ENCODE results near the gene MTHFD1.

MTHFD1 gene

GRCh38 chr14:64405295-64405694 lies 17.1 kb downstream of the MTHFD1 start:
- Histone ChIP-seq H3K9ac (ENCODE audit: low read depth in 1 of 2, low read length in 2 of 2) (no peak overlapping the region), H3K27me3 (ENCODE audit: control insufficient read depth in 2 of 2, insufficient read depth in 2 of 2, low read length in 2 of 2) (no peaks in the 10 kb centered on the region), H3K9me3 (ENCODE audit: control insufficient read depth in 2 of 2, low read length in 2 of 2) (no peaks in the 10 kb centered on the region), H3K27ac (ENCODE audit: low read depth in 2 of 2, low read length in 2 of 2) (no peak overlapping the region), H3K4me1 (ENCODE audit: control insufficient read depth in 2 of 2, insufficient read depth in 2 of 2, low read length in 2 of 2) (no peaks in the 10 kb centered on the region), H3K4me3 (ENCODE audit: low read length in 2 of 2) (no peak overlapping the region), H3K36me3 (ENCODE audit: control insufficient read depth in 2 of 2, insufficient read depth in 2 of 2, low read length in 2 of 2) (peaks cover 5 to 6% of the 10 kb centered on the region in 2 donors)

- no peaks in the 10 kb centered on the region for H3K9me3 ChIP-seq (ENCODE audit: control insufficient read depth in 2 of 2, low read length in 2 of 2)
- H3K27ac ChIP-seq (ENCODE audit: low read depth in 2 of 2, low read length in 2 of 2), result no peak overlapping the region
- no peaks in the 10 kb centered on the region for H3K27me3 ChIP-seq (ENCODE audit: control insufficient read depth in 2 of 2, insufficient read depth in 2 of 2, low read length in 2 of 2)
- H3K36me3 ChIP-seq (ENCODE audit: control insufficient read depth in 2 of 2, insufficient read depth in 2 of 2, low read length in 2 of 2), result peaks cover 2 to 5% of the 10 kb centered on the region in 2 donors
- no peak overlapping the region for H3K9ac ChIP-seq (ENCODE audit: low read depth in 1 of 2, low read length in 2 of 2)
- no peaks in the 10 kb centered on the region for H3K4me1 ChIP-seq (ENCODE audit: control insufficient read depth in 2 of 2, insufficient read depth in 2 of 2, low read length in 2 of 2)
- H3K4me3 ChIP-seq (ENCODE audit: low read length in 2 of 2), result no peak overlapping the region
Measured at GRCh38 chr14:64407329-64407728, 19.2 kb downstream of the MTHFD1 start.

- H3K9me3 ChIP-seq (ENCODE audit: control insufficient read depth in 2 of 2, low read length in 2 of 2), result no peaks in the 10 kb centered on the region
Measured at GRCh38 chr14:64409126-64409920, 21.2 kb downstream of the MTHFD1 start.

GRCh38 chr14:64410084-64410774 lies 22.1 kb downstream of the MTHFD1 start:
- H3K9ac ChIP-seq (ENCODE audit: low read depth in 1 of 2, low read length in 2 of 2), result no peak overlapping the region
- H3K9me3 ChIP-seq (ENCODE audit: control insufficient read depth in 2 of 2, low read length in 2 of 2), result no peaks in the 10 kb centered on the region
- H3K4me1 ChIP-seq (ENCODE audit: control insufficient read depth in 2 of 2, insufficient read depth in 2 of 2, low read length in 2 of 2), result no peaks in the 10 kb centered on the region
- no peak overlapping the region for H3K27ac ChIP-seq (ENCODE audit: low read depth in 2 of 2, low read length in 2 of 2)
- H3K4me3 ChIP-seq (ENCODE audit: low read length in 2 of 2), result no peak overlapping the region
- peaks cover 3 to 9% of the 10 kb centered on the region in 2 donors for H3K36me3 ChIP-seq (ENCODE audit: control insufficient read depth in 2 of 2, insufficient read depth in 2 of 2, low read length in 2 of 2)
- no peaks in the 10 kb centered on the region for H3K27me3 ChIP-seq (ENCODE audit: control insufficient read depth in 2 of 2, insufficient read depth in 2 of 2, low read length in 2 of 2)

More at GRCh38 chr14:64409126-64409920, 21.2 kb downstream of the MTHFD1 start:
- H3K4me1 ChIP-seq (ENCODE audit: control insufficient read depth in 2 of 2, insufficient read depth in 2 of 2, low read length in 2 of 2), result no peaks in the 10 kb centered on the region
- peaks cover 3 to 7% of the 10 kb centered on the region in 2 donors for H3K36me3 ChIP-seq (ENCODE audit: control insufficient read depth in 2 of 2, insufficient read depth in 2 of 2, low read length in 2 of 2)
- H3K27me3 ChIP-seq (ENCODE audit: control insufficient read depth in 2 of 2, insufficient read depth in 2 of 2, low read length in 2 of 2), result no peaks in the 10 kb centered on the region
- no peak overlapping the region for H3K27ac ChIP-seq (ENCODE audit: low read depth in 2 of 2, low read length in 2 of 2)
- no peak overlapping the region for H3K4me3 ChIP-seq (ENCODE audit: low read length in 2 of 2)
- no peak overlapping the region for H3K9ac ChIP-seq (ENCODE audit: low read depth in 1 of 2, low read length in 2 of 2)

- Histone ChIP-seq H3K36me3 (ENCODE audit: control insufficient read depth in 2 of 2, insufficient read depth in 2 of 2, low read length in 2 of 2) (peaks cover 9 to 11% of the 10 kb centered on the region in 2 donors), H3K4me1 (ENCODE audit: control insufficient read depth in 2 of 2, insufficient read depth in 2 of 2, low read length in 2 of 2) (no peaks in the 10 kb centered on the region), H3K9ac (ENCODE audit: low read depth in 1 of 2, low read length in 2 of 2) (no peak overlapping the region), H3K4me3 (ENCODE audit: low read length in 2 of 2) (no peak overlapping the region), H3K9me3 (ENCODE audit: control insufficient read depth in 2 of 2, low read length in 2 of 2) (no peaks in the 10 kb centered on the region), H3K27ac (ENCODE audit: low read depth in 2 of 2, low read length in 2 of 2) (no peak overlapping the region), H3K27me3 (ENCODE audit: control insufficient read depth in 2 of 2, insufficient read depth in 2 of 2, low read length in 2 of 2) (no peaks in the 10 kb centered on the region)
Measured at GRCh38 chr14:64411001-64411400, 22.8 kb downstream of the MTHFD1 start.

GRCh38 chr14:64412237-64412636 lies 24.1 kb downstream of the MTHFD1 start:
- H3K9ac ChIP-seq (ENCODE audit: low read depth in 1 of 2, low read length in 2 of 2), result no peak overlapping the region
- no peaks in the 10 kb centered on the region for H3K4me1 ChIP-seq (ENCODE audit: control insufficient read depth in 2 of 2, insufficient read depth in 2 of 2, low read length in 2 of 2)
- H3K27ac ChIP-seq (ENCODE audit: low read depth in 2 of 2, low read length in 2 of 2), result no peak overlapping the region
- H3K27me3 ChIP-seq (ENCODE audit: control insufficient read depth in 2 of 2, insufficient read depth in 2 of 2, low read length in 2 of 2), result no peaks in the 10 kb centered on the region
- H3K9me3 ChIP-seq (ENCODE audit: control insufficient read depth in 2 of 2, low read length in 2 of 2), result no peaks in the 10 kb centered on the region
- no peak overlapping the region for H3K4me3 ChIP-seq (ENCODE audit: low read length in 2 of 2)
- H3K36me3 ChIP-seq (ENCODE audit: control insufficient read depth in 2 of 2, insufficient read depth in 2 of 2, low read length in 2 of 2), result peaks cover 14 to 15% of the 10 kb centered on the region in 2 donors

- Histone ChIP-seq H3K4me3 (ENCODE audit: low read length in 2 of 2) (no peak overlapping the region), H3K9me3 (ENCODE audit: control insufficient read depth in 2 of 2, low read length in 2 of 2) (no peaks in the 10 kb centered on the region), H3K27me3 (ENCODE audit: control insufficient read depth in 2 of 2, insufficient read depth in 2 of 2, low read length in 2 of 2) (no peaks in the 10 kb centered on the region), H3K4me1 (ENCODE audit: control insufficient read depth in 2 of 2, insufficient read depth in 2 of 2, low read length in 2 of 2) (no peaks in the 10 kb centered on the region), H3K27ac (ENCODE audit: low read depth in 2 of 2, low read length in 2 of 2) (no peak overlapping the region), H3K9ac (ENCODE audit: low read depth in 1 of 2, low read length in 2 of 2) (no peak overlapping the region), H3K36me3 (ENCODE audit: control insufficient read depth in 2 of 2, insufficient read depth in 2 of 2, low read length in 2 of 2) (peaks cover 37 to 44% of the 10 kb centered on the region in 2 donors)
Measured at GRCh38 chr14:64416348-64416932, 28.3 kb downstream of the MTHFD1 start.

- Histone ChIP-seq H3K9me3 (ENCODE audit: control insufficient read depth in 2 of 2, low read length in 2 of 2) (no peaks in the 10 kb centered on the region), H3K4me3 (ENCODE audit: low read length in 2 of 2) (no peak overlapping the region), H3K27ac (ENCODE audit: low read depth in 2 of 2, low read length in 2 of 2) (no peak overlapping the region), H3K27me3 (ENCODE audit: control insufficient read depth in 2 of 2, insufficient read depth in 2 of 2, low read length in 2 of 2) (no peaks in the 10 kb centered on the region), H3K36me3 (ENCODE audit: control insufficient read depth in 2 of 2, insufficient read depth in 2 of 2, low read length in 2 of 2) (peaks cover 37 to 47% of the 10 kb centered on the region in 2 donors), H3K9ac (ENCODE audit: low read depth in 1 of 2, low read length in 2 of 2) (no peak overlapping the region), H3K4me1 (ENCODE audit: control insufficient read depth in 2 of 2, insufficient read depth in 2 of 2, low read length in 2 of 2) (no peaks in the 10 kb centered on the region)
Measured at GRCh38 chr14:64417055-64417770, 29.1 kb downstream of the MTHFD1 start.

GRCh38 chr14:64417771-64418125 lies 29.6 kb downstream of the MTHFD1 start:
- Histone ChIP-seq H3K27me3 (ENCODE audit: control insufficient read depth in 2 of 2, insufficient read depth in 2 of 2, low read length in 2 of 2) (no peaks in the 10 kb centered on the region), H3K36me3 (ENCODE audit: control insufficient read depth in 2 of 2, insufficient read depth in 2 of 2, low read length in 2 of 2) (peaks cover 37 to 47% of the 10 kb centered on the region in 2 donors), H3K9ac (ENCODE audit: low read depth in 1 of 2, low read length in 2 of 2) (no peak overlapping the region), H3K4me3 (ENCODE audit: low read length in 2 of 2) (no peak overlapping the region), H3K9me3 (ENCODE audit: control insufficient read depth in 2 of 2, low read length in 2 of 2) (no peaks in the 10 kb centered on the region), H3K27ac (ENCODE audit: low read depth in 2 of 2, low read length in 2 of 2) (no peak overlapping the region), H3K4me1 (ENCODE audit: control insufficient read depth in 2 of 2, insufficient read depth in 2 of 2, low read length in 2 of 2) (no peaks in the 10 kb centered on the region)

- no peaks in the 10 kb centered on the region for H3K9me3 ChIP-seq (ENCODE audit: control insufficient read depth in 2 of 2, low read length in 2 of 2)
- H3K9ac ChIP-seq (ENCODE audit: low read depth in 1 of 2, low read length in 2 of 2), result no peak overlapping the region
- H3K4me3 ChIP-seq (ENCODE audit: low read length in 2 of 2), result no peak overlapping the region
- peaks cover 34 to 45% of the 10 kb centered on the region in 2 donors for H3K36me3 ChIP-seq (ENCODE audit: control insufficient read depth in 2 of 2, insufficient read depth in 2 of 2, low read length in 2 of 2)
- no peak overlapping the region for H3K27ac ChIP-seq (ENCODE audit: low read depth in 2 of 2, low read length in 2 of 2)
- no peaks in the 10 kb centered on the region for H3K4me1 ChIP-seq (ENCODE audit: control insufficient read depth in 2 of 2, insufficient read depth in 2 of 2, low read length in 2 of 2)
- no peaks in the 10 kb centered on the region for H3K27me3 ChIP-seq (ENCODE audit: control insufficient read depth in 2 of 2, insufficient read depth in 2 of 2, low read length in 2 of 2)
Measured at GRCh38 chr14:64419003-64419402, 30.9 kb downstream of the MTHFD1 start.

All from mucosa of rectum (tissue), 2 donors.